Bronchial epithelial cell (primary cell): ENCODE results near the gene OR52N5. TPM values are rescaled to one million over a fixed set of nuclear protein-coding genes. Genes with fewer than 3 reads are reported as not detected.

Experiments
- DNase-seq: peaks from one replicate; pipeline ENCODE4 v3.0.0-alpha.2; 2010; ENCODE audit warnings: low read depth
- FAIRE-seq: peaks from 2 replicates; lab custom pipeline; 2011; peaks lifted over from hg19 to GRCh38; lab: Jason Lieb, UNC
- H3K27me3 ChIP-seq: 2 replicates; pipeline ENCODE4 v1.5.1; 2011; ENCODE audit warnings: low read length; ENCODE audit not compliant: control insufficient read depth, insufficient read depth
- H3K36me3 ChIP-seq: 2 replicates; pipeline ENCODE4 v1.5.1; 2011; ENCODE audit warnings: low read length; ENCODE audit not compliant: control insufficient read depth, insufficient read depth
- H3K4me3 ChIP-seq: 2 replicates; pipeline ENCODE4 v1.5.1; 2011; ENCODE audit warnings: mild to moderate bottlenecking, low read depth, low read length, control low read depth
- total RNA-seq: library from RNA; depleted of rRNA; stranded (reverse); fragments of >200 nt; gene quantifications from 2 replicates; pipeline ENCODE4 v1.2.1, GENCODE V29; 2014
- TF ChIP-seq, protein P1 (sequence below): IDR thresholded peaks from 2 replicates; pipeline ENCODE4 v1.5.1; 2011; ENCODE audit warnings: mild to moderate bottlenecking, moderate library complexity, low read length, control low read depth, inconsistent platforms; ENCODE audit not compliant: insufficient read depth, severe bottlenecking

OR52N5 gene
- total RNA-seq, 1 donor from 2014 or later = not detected

DNA sequence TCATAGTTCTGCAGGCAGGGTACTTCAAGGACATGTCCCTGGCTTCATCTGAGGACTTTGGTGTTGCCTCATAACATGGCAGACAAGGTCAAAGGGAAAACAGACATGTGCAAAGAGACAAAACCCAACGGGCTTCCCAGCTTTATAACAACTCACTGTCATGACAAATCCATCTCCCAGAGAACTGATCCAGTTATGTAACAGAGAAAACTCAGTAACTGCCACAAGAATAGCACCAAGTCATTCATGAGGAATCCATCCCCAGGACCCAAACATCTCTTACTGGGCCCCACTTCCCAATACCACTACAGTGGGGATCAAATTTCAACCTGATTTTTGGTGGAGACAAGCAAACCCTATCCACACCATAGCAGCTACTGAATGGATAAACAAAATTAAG is 16.1 kb downstream of the OR52N5 start:
- Histone ChIP-seq H3K4me3 (no peak overlapping the region), H3K36me3 (no peaks in the 10 kb centered on the region), H3K27me3 (no peaks in the 10 kb centered on the region)
- DNase-seq (no peak), FAIRE-seq (no peak)
- TF ChIP-seq, protein P1, sequence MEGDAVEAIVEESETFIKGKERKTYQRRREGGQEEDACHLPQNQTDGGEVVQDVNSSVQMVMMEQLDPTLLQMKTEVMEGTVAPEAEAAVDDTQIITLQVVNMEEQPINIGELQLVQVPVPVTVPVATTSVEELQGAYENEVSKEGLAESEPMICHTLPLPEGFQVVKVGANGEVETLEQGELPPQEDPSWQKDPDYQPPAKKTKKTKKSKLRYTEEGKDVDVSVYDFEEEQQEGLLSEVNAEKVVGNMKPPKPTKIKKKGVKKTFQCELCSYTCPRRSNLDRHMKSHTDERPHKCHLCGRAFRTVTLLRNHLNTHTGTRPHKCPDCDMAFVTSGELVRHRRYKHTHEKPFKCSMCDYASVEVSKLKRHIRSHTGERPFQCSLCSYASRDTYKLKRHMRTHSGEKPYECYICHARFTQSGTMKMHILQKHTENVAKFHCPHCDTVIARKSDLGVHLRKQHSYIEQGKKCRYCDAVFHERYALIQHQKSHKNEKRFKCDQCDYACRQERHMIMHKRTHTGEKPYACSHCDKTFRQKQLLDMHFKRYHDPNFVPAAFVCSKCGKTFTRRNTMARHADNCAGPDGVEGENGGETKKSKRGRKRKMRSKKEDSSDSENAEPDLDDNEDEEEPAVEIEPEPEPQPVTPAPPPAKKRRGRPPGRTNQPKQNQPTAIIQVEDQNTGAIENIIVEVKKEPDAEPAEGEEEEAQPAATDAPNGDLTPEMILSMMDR = no peak

DNA sequence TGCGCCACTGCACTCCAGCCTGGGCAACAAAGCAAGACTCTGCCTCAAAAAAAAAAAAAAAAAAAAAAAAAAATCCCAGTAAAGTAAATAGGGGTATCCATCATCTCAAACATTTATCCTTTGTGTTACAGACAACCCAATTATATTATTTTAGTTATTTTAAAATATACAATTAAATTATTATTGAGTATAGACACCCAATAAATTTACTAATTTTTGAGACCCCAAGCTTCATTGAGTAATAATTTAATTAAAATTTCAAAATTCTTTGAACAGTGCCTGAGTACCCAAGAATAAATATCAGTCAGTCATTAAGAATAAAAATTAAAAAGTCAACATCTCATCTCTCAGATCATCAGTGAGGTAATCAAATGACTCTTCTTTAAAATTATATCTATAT is 29.2 kb downstream of the OR52N5 start, which contains the start of gene OR52N4:
Gene OR52N4 (plus strand): TSS at position 301 of the 400 bp plus-strand sequence. CDS start 498 bp downstream, outside the sequence.
- Histone ChIP-seq H3K36me3 (no peaks in the 10 kb centered on the region), H3K27me3 (no peaks in the 10 kb centered on the region), H3K4me3 (no peak within 1 kb of the TSS)
- TF ChIP-seq, protein P1 = no peak
- FAIRE-seq (no peak), DNase-seq (no peak)

DNA sequence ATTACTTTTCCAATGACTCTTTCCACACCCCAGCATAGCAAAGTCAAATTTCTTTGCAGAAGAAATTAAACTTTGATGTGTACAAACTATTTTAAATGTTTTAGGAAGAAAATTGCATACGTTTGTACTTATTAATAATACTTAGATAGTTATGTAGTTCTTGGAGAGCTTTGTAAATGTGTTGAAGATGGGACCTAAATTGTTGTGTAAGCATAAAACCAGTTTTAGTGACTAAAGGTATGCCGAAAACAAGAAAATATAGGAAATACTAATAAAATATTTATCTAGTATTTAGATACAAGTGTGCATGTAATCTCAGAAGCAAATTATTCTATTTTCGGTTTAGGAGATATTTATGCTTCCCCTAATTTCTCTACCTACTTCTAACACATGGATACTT is 33.3 kb downstream of the OR52N5 start:
- no peaks in the 10 kb centered on the region for H3K27me3 ChIP-seq
- DNase-seq = no peak
- TF ChIP-seq, protein P1 = no peak
- no peak overlapping the region for H3K4me3 ChIP-seq
- H3K36me3 ChIP-seq = no peaks in the 10 kb centered on the region
- FAIRE-seq = no peak

DNA sequence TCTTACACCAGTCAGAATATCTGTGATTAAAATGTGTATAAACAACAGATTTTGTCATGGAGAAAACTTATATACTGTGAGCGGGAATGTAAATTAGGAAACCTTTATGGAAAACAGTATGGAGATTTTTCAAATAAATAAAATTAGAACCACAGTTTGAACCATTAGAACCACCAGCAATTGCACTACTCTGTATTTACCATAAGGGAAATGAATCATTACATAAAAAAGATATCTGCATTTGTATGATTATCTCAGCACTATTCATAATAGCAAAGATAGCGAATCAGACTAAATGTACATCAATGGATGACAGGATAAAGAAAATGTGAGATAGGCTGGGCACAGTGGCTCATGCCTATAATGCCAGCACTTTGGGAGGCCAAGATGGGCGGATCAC is 36.5 kb downstream of the OR52N5 start:
- Histone ChIP-seq H3K27me3 (no peaks in the 10 kb centered on the region), H3K4me3 (no peak overlapping the region), H3K36me3 (no peaks in the 10 kb centered on the region)
- DNase-seq (no peak), FAIRE-seq (no peak)
- TF ChIP-seq, protein P1 = no peak

DNA sequence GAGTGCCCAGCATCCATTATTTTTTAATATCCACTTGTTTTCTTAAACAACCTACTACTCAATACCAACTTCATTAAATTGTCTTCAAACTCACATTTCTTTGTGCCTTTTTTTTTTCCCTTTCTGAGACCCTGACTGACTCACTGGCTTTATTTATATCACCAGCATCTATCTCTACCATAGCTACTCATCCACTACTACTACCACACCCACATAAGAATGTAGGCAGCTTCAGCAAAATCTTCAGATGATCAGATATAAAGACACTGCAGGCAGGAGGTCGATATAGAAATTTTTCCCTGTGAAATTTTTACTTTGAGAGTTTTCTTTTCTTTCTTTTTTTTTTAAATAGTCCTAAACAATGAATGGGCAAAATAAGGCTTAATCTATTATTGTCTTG is 44.7 kb downstream of the OR52N5 start:
- TF ChIP-seq, protein P1 = no peak
- no peaks in the 10 kb centered on the region for H3K36me3 ChIP-seq
- DNase-seq (no peak), FAIRE-seq (no peak)
- H3K27me3 ChIP-seq = no peaks in the 10 kb centered on the region
- H3K4me3 ChIP-seq = no peak overlapping the region
